Stomach (tissue), 4 donors: ENCODE data around the gene DCLK1.

ENCODE experiments used
- CTCF ChIP-seq, 7 experiments: fragments of 450-650 bp in 4 of 7; fragments of 200-600 bp in 3 of 7; sonication (generic) in 3 of 7; IDR thresholded peaks; one replicate each; pipeline ENCODE4 v1.5.1; 2016 to 2019; ENCODE audit warnings: antibody characterized with exemption in 7 of 7, control low read depth in 2 of 7, mild to moderate bottlenecking in 1 of 7
- POLR2A ChIP-seq, 4 donors: fragments of 450-650 bp; IDR thresholded peaks; one replicate each; pipeline ENCODE4 v1.6.1; 2016; ENCODE audit warnings: antibody characterized with exemption in 4 of 4, control low read depth in 2 of 4, mild to moderate bottlenecking in 1 of 4, moderate library complexity in 1 of 4
- POLR2AphosphoS5 ChIP-seq, 3 donors: sonication (generic); formaldehyde crosslinking; IDR thresholded peaks; one replicate each; pipeline ENCODE4 v1.6.1; 2016; ENCODE audit warnings: antibody characterized with exemption in 3 of 3

GRCh38 chr13:36105726-36106125, 25.5 kb downstream of the DCLK1 start:
- TF ChIP-seq POLR2A (IDR thresholded peaks at IDR 0.05) (no peak), CTCF (IDR thresholded peaks at IDR 0.05) (no peak), POLR2AphosphoS5 (IDR thresholded peaks at IDR 0.05) (no peak)
